ENCODE measurements around the gene SYCN.
"Not testable (repeated sequence)": the region's sequence is repeated elsewhere in the genome, so short reads cannot be mapped to it uniquely, and the experiment has no call there.

Gene SYCN

GRCh38 chr19:39203372-39204341, at the start of gene SYCN:
SYCN (minus strand) TSS chr19:39204263; CDS start chr19:39204254, 9 bp downstream.
- DNase-seq, result no peak

- no peak for DNase-seq
Measured at GRCh38 chr19:39253374-39254149, 49.5 kb upstream of the SYCN start.

- peak; percentile 30 for DNase-seq
Measured at GRCh38 chr19:39252458-39252857, 48.4 kb upstream of the SYCN start.

- DNase-seq, result no peak
Measured at GRCh38 chr19:39251846-39252245, 47.8 kb upstream of the SYCN start.

GRCh38 chr19:39251081-39251480, 47.0 kb upstream of the SYCN start:
- no peak for DNase-seq

- no peak for DNase-seq
Measured at GRCh38 chr19:39248806-39249205, 44.7 kb upstream of the SYCN start, which contains the start of gene IFNL4. IFNL4 (minus strand) TSS chr19:39248856.

- no peak for DNase-seq
Measured at GRCh38 chr19:39247701-39248664, 43.9 kb upstream of the SYCN start.

- peak; percentile 4 for DNase-seq
Measured at GRCh38 chr19:39246951-39247669, 43.0 kb upstream of the SYCN start.

- DNase-seq, result not testable (repeated sequence)
Measured at GRCh38 chr19:39245166-39245565, 41.1 kb upstream of the SYCN start.

- not testable (repeated sequence) for DNase-seq
Measured at GRCh38 chr19:39244410-39245100, 40.5 kb upstream of the SYCN start, which contains the start of gene IFNL3. IFNL3 (minus strand) TSS chr19:39245006; CDS start chr19:39244967, 39 bp downstream.

GRCh38 chr19:39243741-39244140, 39.7 kb upstream of the SYCN start:
- DNase-seq, result not testable (repeated sequence)

- DNase-seq, result no peak
Measured at GRCh38 chr19:39240421-39240820, 36.4 kb upstream of the SYCN start.

- DNase-seq, result no peak
Measured at GRCh38 chr19:39238944-39239343, 34.9 kb upstream of the SYCN start.

- DNase-seq, result no peak
Measured at GRCh38 chr19:39238209-39238608, 34.1 kb upstream of the SYCN start.

GRCh38 chr19:39237200-39238184, 33.4 kb upstream of the SYCN start:
- DNase-seq, result peak; percentile 51

GRCh38 chr19:39236527-39236926, 32.5 kb upstream of the SYCN start:
- no peak for DNase-seq

- no peak for DNase-seq
Measured at GRCh38 chr19:39232708-39233107, 28.6 kb upstream of the SYCN start.

GRCh38 chr19:39230096-39230764, 26.2 kb upstream of the SYCN start:
- DNase-seq, result no peak

- no peak for DNase-seq
Measured at GRCh38 chr19:39224910-39225309, 20.8 kb upstream of the SYCN start.

All from NCI-H526 treated with DMSO at 0.1 percent for 48 hours (cell line).